Central memory CD4-positive, alpha-beta T cell (primary cell): Measurements from ENCODE around the gene PPIL4.

Experiments
- DNase-seq: peaks from one replicate; pipeline ENCODE4 v3.0.0; 2022

PPIL4 gene

GRCh38 chr6:149457316-149457884 lies 88.4 kb downstream of the PPIL4 start:
- no peak for DNase-seq

GRCh38 chr6:149456311-149457021 lies 89.4 kb downstream of the PPIL4 start:
- no peak for DNase-seq

GRCh38 chr6:149455031-149455732 lies 90.7 kb downstream of the PPIL4 start:
- DNase-seq, result no peak
